HG02973 (cell line): ENCODE data around the gene GSTM4.
"Not testable (repeated sequence)": the region's sequence is repeated elsewhere in the genome, so short reads cannot be mapped to it uniquely, and the experiment has no call there.

Source experiments
- ATAC-seq: cut with Tn5 transposase; IDR thresholded peaks from one replicate; pipeline ENCODE4 v1.9.1; 2021; ENCODE audit warnings: moderate library complexity; ENCODE audit not compliant: unreplicated experiment

The GSTM4 gene

DNA sequence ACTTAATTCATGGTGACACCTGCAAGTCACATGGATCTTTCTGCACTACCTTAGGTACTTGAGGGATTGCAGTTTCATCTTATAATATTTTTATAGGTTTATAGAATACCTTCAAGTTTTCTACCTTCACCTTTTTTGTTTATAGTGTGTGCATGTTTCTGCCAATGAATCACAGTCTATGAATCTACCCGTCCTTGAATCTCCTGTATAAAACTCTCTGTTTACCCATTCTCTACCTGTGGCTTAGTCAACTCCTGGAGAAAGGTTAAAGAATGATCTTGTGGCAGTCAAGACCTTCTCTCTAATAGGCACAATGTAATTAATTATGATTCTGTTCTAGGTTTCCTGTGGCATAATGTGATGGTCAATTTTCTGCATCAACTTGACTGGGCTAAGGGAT, 8.8 kb downstream of the GSTM4 start:
- no peak for ATAC-seq

DNA sequence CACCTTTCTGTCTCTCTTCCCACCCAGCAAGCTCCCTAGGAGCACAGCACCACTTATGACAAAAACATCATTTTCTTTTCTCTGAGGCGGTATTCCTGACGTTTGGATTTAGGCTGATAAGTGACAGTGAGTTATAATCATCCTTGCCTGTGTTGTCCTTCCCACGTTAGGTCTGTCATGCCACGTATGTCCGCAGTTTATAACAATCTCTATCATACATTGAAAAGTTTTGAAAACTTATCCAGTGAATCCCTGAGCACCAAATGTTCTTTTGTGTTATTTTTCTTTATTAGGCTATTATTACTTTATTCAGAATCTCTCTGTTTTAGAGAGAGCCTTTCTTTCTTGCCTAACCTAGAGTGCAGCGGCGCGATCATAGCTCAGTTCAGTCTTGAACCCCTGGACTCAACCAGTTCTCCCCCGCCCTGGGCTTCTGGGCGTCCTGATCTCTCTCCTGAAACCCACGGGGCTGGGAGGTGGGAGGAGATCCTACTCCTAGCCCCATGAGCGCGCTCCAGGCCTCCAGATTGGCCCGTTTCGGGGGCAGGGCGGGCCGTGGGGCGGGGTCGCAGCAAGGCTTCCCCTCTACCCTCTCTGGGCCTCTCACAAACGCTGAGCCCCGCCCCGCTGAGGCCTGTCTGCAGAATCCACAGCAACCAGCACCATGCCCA, 11.7 kb downstream of the GSTM4 start, which contains the start of gene GSTM2:
Gene GSTM2 (plus strand): TSS at position 606 of the 671 bp plus-strand sequence. CDS start 59 bp downstream, at position 665.
- ATAC-seq = peak; percentile 84

DNA sequence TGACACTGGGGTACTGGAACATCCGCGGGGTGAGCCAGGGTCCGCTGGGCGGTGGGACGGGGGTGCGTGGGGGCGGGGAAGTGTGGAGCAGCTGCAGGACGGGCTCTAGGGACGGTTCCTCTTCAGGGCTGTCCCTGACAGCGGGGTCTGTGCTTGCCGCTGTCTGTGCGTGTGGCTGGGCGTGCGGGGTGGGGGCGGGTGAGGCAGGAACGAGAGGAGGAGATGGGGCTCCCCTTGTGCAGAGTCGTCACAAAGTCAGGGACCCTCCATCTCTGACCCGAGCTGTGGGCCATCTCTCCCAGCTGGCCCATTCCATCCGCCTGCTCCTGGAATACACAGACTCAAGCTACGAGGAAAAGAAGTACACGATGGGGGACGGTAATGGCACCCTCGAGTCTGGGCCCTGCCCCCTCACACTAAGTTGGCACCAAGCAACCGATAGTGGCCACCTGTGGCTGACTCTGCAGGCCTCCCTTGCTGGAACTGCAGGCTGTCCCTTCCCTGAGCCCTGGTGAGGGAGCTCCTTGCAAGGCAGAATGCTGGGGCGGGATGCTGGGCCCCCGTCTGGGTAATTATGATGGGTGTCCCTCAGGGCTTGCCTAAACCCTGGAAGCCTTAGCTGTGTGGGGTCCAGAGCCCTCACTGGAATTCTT, 12.3 kb downstream of the GSTM4 start:
- no peak for ATAC-seq

DNA sequence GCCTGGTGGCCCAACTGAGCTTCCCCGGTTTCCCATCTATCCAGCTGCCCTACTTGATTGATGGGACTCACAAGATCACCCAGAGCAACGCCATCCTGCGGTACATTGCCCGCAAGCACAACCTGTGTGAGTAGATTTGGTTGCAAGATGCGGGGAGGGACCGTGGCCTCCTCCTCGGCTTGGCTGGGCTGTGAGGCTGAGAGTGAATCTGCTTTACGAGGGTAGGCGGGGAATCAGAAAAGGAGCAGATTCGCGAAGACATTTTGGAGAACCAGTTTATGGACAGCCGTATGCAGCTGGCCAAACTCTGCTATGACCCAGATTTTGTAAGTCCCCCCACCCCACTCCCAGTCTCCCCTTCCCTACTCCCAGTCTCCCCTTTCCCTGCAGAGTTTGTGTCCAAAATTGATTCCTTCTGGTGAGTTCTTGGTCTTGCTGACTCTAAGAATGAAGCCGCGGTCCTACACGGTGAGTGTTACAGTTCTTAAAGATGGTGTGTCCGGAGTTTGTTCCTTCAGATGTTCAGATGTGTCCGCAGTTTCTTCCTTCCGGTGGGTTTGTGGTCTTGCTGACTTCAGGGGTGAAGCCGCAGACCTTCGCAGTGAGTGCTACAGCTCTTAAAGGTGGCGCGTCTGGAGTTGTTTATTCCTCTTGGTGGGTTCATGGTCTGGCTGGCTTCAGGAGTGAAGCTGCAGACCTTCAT, 13.5 kb downstream of the GSTM4 start:
- ATAC-seq = no peak

DNA sequence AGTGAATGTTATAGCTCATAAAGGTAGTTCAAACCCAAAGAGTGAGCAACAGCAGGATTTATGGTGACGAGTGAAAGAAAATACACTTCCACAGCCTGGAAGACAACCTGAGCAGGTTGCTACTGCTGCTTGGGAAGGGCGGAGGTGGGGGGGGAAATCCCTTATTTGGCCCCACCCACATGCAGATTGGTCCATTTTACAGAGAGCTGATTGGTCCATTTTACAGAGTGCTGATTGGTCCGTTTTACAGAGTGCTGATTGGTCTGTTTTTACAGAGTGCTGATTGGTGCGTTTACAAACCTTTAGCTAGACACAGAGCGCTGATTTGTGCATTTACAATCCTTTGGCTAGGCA, 14.0 kb downstream of the GSTM4 start:
- ATAC-seq = not testable (repeated sequence)

GRCh38 chr1:109671067-109671466, 15.2 kb downstream of the GSTM4 start:
- ATAC-seq = no peak

- not testable (repeated sequence) for ATAC-seq
Observed at GRCh38 chr1:109673861-109674260, 18.0 kb downstream of the GSTM4 start.

GRCh38 chr1:109676683-109677381, 20.9 kb downstream of the GSTM4 start:
- ATAC-seq = not testable (repeated sequence)

- ATAC-seq = no peak
Observed at GRCh38 chr1:109677459-109677858, 21.6 kb downstream of the GSTM4 start.

- not testable (repeated sequence) for ATAC-seq
Observed at GRCh38 chr1:109678637-109679036, 22.7 kb downstream of the GSTM4 start.

DNA sequence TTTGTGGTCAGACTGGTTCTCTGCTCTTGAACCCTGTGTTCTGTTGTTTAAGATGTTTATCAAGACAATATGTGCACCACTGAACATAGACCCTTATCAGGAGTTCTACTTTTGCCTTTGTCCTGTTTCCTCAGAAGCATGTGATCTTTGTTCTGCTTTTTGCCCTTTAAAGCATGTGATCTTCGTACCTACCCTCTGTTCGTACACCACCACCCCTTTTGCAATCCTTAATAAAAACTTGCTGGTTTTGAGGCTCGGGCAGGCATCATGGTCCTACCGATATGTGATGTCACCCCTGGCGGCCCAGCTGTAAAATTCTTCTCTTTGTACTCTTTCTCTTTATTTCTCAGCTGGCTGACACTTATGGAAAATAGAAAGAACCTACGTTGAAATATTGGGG, 28.9 kb downstream of the GSTM4 start:
- not testable (repeated sequence) for ATAC-seq

DNA sequence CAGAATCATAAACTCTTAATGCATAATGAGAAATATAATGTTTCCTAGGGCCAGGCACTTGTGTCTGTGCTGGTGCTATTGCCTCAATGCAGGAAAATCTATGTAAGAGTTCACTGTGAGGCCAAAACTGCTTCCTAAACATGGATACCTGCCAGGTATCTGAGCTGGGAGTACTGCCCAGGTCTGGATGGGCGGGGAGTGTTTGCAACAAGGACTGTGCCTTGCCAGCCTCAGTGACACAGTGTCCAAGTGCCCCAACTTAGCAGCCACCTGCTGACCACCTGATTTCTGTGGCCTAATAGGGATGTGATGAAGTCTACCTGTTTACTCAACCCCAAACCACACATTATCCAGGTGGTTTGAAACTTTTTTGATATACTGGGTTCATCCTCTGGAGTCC, 29.5 kb downstream of the GSTM4 start:
- not testable (repeated sequence) for ATAC-seq

DNA sequence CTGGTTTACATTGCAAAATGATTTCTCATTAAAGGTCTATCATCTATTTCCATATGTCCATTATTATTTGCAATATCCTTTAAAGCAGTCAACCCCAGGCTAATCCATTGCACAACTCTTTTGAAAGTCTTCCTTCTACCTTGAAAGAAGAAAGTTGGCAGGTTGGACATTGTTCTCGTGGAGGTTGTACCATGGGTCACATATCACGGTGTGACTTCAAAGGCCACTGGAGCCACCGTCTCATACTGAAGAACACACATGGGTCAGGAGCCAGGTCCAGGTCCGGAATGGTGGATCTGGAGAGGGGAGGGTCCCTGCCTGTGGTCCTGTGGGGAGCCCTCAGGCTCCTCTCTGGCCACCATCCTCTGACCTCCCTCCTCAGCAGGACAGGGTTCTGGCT, 30.0 kb downstream of the GSTM4 start:
- ATAC-seq = not testable (repeated sequence)

GRCh38 chr1:109687109-109687508, 31.2 kb downstream of the GSTM4 start:
- not testable (repeated sequence) for ATAC-seq

DNA sequence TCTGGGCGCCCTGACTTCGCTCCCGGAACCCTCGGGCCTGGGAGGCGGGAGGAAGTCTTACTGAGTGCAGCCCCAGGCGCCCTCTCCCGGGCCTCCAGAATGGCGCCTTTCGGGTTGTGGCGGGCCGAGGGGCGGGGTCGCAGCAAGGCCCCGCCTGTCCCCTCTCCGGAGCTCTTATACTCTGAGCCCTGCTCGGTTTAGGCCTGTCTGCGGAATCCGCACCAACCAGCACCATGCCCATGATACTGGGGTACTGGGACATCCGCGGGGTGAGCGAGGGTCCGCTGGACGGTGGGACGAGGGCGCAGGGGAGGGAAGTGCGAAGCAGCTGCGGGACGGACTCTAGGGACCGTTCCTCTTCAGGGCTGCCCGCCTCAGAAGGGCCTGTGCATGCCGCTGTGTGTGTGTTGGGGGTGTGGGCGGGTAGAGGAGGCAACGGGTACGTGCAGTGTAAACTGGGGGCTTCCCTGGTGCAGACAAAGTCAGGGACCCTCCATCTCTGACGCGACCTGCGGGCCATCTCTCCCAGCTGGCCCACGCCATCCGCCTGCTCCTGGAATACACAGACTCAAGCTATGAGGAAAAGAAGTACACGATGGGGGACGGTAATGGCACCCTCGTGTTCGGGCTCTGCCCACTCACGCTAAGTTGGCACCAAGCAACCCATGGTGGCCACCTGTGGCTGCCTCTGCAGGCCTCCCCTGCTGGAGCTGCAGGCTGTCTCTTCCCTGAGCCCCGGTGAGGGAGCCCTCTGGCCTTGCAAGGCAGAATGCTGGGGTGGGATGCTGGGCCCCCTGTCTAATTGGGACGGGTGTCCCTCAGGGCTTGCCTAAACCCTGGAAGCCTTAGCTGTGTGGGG, 32.0 kb downstream of the GSTM4 start, which contains the start of gene GSTM1:
Gene GSTM1 (plus strand): TSS at position 177 of the 859 bp plus-strand sequence. CDS start 57 bp downstream, at position 234.
- peak; percentile 95 for ATAC-seq

DNA sequence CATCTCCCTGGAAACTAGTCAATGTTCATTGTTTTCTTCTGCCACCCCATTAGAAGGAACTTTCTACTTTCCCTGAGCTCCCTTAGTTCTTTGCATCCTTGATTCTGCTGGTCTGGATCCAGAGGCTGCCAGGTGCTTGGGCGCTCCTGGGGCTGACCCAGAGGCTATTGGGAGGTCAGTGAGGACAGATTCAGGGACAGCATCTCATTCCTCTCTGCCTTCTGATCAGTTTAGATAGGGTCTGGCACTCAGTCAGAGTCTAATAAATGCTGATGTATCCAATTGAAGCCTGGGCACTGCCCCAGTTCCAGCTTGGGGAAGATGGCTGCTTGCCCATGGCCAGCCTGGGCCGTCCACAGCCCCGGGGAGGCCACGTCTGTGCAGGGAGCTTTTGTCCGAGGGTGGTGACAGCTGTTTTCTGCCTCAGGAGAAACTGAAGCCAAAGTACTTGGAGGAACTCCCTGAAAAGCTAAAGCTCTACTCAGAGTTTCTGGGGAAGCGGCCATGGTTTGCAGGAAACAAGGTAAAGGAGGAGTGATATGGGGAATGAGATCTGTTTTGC, 34.0 kb downstream of the GSTM4 start:
- no peak for ATAC-seq

DNA sequence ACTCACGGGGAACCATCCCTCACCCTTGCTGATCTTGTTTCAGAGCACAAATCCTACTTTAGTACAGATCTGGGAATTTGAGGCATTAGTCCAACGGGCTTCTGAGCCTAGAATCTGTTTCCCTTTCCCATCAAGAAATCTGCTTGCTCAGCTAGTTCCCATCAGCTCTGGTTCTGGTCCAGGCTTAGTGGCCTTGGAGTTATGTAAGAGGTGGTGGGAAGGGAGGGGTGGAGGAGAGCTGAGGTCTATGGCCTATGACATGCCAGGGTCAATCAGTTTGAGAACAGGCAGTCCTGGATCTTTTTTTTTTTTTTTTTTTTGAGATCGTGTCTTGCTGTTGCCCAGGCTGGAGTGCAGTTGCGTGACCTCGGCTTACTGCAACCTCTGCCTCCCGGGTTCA, 35.9 kb downstream of the GSTM4 start:
- ATAC-seq = no peak

DNA sequence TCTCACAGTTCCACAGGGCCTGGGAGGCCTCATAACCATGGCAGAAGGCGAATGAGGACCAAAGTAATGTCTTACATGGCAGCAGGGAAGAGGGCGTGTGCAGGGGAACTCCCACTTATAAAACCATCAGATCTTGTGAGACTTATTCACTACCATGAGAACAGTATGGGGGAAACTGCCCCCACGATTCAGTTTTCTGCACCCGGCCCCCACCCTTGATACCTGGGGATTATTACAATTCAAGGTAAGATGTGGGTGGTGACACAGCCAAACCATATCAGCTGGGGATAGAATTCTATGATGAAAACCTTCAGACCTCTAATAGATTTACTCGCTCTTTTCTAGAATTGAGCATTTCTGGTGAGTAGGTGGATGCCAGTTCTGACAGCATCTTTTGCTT, 38.5 kb downstream of the GSTM4 start:
- ATAC-seq = not testable (repeated sequence)

DNA sequence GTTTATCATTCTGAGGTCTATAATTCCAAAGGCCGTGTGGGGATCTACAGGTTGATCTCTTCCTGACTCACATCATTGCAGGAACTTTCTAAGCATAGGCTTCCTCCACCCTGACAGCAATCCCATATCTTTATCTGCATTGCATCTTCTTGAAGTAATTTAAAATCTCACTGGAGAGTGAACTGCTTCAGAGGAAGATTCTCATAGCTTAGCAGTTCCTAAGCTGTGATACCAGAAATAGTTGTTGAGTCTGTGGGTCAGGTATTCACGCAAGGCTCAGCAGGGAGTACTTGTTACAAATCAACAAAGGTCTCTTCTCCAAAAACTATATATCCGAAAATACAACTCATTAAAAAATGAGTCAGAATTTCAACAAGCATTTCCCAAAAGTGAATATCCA, 39.2 kb downstream of the GSTM4 start:
- not testable (repeated sequence) for ATAC-seq

- ATAC-seq = no peak
Observed at GRCh38 chr1:109697066-109697465, 41.2 kb downstream of the GSTM4 start.
